ENCODE measurements around the gene POLR3G. TPM values are rescaled to one million over a fixed set of nuclear protein-coding genes. Genes with fewer than 3 reads are reported as not detected.

POLR3G gene
- total and polyA plus RNA-seq, 12 donors, result 0.30 to 2.4 (median 0.93) TPM; not detected in 2

DNA sequence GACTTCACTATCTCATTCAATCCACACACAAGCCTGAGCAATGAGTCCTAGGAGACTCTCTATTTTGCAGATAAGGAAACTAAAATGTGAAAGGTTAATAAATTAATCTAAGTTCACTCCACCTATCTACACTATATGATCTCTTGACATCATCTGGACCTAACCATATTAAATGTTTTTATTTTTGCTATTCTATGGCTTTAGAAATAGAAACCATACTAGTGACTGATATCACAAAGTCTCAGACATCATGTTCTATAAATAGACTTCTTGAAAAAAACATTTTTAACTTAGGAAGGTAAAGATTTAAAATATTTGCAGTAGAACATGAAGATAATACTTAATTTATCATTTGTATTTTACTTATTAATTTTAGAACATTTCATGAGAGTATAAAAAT is 74.6 kb downstream of the POLR3G start:
- H3K9me3 ChIP-seq (replicated peaks in 1 of 3), result no peaks in the 10 kb centered on the region
- no peaks in the 10 kb centered on the region for H3K4me1 ChIP-seq (replicated peaks in 1 of 2)
- H3K27me3 ChIP-seq, result peaks cover 4% of the 10 kb centered on the region
- DNase-seq, result no peak
- intact Hi-C loops (cut with DNase I), result no loop called here
- TF ChIP-seq POLR2A (IDR thresholded peaks at IDR 0.05), result no peak
- TF ChIP-seq, protein P1, sequence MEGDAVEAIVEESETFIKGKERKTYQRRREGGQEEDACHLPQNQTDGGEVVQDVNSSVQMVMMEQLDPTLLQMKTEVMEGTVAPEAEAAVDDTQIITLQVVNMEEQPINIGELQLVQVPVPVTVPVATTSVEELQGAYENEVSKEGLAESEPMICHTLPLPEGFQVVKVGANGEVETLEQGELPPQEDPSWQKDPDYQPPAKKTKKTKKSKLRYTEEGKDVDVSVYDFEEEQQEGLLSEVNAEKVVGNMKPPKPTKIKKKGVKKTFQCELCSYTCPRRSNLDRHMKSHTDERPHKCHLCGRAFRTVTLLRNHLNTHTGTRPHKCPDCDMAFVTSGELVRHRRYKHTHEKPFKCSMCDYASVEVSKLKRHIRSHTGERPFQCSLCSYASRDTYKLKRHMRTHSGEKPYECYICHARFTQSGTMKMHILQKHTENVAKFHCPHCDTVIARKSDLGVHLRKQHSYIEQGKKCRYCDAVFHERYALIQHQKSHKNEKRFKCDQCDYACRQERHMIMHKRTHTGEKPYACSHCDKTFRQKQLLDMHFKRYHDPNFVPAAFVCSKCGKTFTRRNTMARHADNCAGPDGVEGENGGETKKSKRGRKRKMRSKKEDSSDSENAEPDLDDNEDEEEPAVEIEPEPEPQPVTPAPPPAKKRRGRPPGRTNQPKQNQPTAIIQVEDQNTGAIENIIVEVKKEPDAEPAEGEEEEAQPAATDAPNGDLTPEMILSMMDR (IDR thresholded peaks at IDR 0.05), result no peak
- no peak overlapping the region for H3K27ac ChIP-seq
- no peak overlapping the region for H3K4me3 ChIP-seq
- no peaks in the 10 kb centered on the region for H3K36me3 ChIP-seq (replicated peaks in 1 of 2)

DNA sequence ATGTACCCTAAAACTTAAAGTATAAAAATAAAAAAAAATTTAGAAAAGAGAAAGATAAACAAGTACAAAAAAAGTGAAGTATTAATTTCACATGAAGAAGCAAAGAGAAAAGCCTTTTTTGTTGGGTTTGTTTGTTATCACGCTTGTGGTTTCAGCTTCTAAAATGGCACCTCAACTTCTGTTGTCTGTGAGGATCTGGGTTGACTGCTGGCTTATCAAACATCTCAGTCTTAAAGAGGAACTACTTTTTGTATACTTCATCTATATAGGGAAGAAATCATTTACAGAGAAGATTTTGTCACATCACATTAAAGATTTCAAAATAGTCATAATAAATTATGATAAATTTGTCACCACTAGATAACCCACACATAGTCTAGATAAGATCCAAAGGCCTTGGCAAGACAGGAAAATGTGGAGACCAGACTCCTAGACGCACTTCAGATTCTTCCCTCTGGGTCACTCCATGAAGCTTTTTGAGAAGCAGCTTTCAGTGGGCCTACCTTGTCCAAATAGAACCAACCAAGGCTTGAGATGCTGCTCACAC is 75.1 kb downstream of the POLR3G start:
- no peaks in the 10 kb centered on the region for H3K9me3 ChIP-seq (replicated peaks in 1 of 3)
- no peak overlapping the region for H3K27ac ChIP-seq
- intact Hi-C loops (cut with DNase I), result no loop called here
- no peak for TF ChIP-seq POLR2A (IDR thresholded peaks at IDR 0.05)
- TF ChIP-seq, protein P1 (IDR thresholded peaks at IDR 0.05), result no peak
- no peak for DNase-seq
- no peak overlapping the region for H3K4me3 ChIP-seq
- H3K4me1 ChIP-seq (replicated peaks in 1 of 2), result no peaks in the 10 kb centered on the region
- no peaks in the 10 kb centered on the region for H3K36me3 ChIP-seq (replicated peaks in 1 of 2)
- 53 to 59% (median 55%) methylated on average over 2 of the region's 2 CpGs for WGBS, 4 donors
- peaks cover 4% of the 10 kb centered on the region for H3K27me3 ChIP-seq

DNA sequence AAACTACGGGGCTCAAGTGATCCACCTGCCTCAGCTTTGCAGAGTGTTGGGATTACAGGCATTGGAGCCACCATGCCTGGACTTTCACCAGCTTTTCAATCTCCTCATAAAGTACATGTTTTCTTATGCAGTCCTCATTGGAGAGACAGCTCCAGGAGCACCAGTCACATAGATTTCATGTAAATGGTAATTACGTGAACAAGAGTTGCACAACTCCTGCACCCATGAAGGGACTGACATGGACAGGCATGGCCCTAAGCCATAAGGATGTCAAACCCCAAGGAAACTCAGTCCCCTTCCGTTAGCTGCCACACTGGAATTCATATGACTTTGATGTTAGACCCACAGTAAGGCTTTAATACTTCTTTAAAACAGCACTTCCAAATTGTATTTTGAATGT is 76.3 kb downstream of the POLR3G start:
- no peak for DNase-seq
- Histone ChIP-seq H3K36me3 (replicated peaks in 1 of 2) (no peaks in the 10 kb centered on the region), H3K4me3 (no peak overlapping the region), H3K27ac (no peak overlapping the region), H3K27me3 (peaks cover 4% of the 10 kb centered on the region), H3K4me1 (replicated peaks in 1 of 2) (no peaks in the 10 kb centered on the region), H3K9me3 (replicated peaks in 1 of 3) (no peaks in the 10 kb centered on the region)
- intact Hi-C loops (cut with DNase I), result no loop called here
- TF ChIP-seq, protein P1 (IDR thresholded peaks at IDR 0.05), result no peak
- no peak for TF ChIP-seq POLR2A (IDR thresholded peaks at IDR 0.05)
- WGBS, 4 donors, result 63 to 76% (median 74%) methylated on average over 3 of the region's 3 CpGs

DNA sequence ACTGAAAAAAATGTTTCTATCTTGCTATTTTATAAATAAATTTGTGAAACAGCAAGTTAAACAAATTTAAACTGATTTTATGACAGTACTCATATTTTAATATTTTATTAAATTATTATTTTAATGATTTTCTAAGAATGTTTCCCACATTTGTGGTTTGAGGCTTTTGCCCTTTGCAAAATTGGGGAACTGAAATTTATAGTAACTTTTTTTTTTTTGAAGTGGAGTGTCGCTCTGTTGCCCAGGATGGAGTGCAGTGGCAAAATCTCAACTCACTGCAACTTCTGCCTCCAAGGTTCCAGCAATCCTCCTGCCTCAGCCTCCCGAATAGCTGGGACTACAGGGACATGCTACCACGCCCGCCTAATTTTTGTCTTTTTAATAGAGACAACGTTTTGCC is 76.7 kb downstream of the POLR3G start:
- Histone ChIP-seq H3K9me3 (replicated peaks in 1 of 3) (no peaks in the 10 kb centered on the region), H3K27ac (no peak overlapping the region), H3K4me1 (replicated peaks in 1 of 2) (no peaks in the 10 kb centered on the region), H3K27me3 (peaks cover 5% of the 10 kb centered on the region), H3K36me3 (replicated peaks in 1 of 2) (no peaks in the 10 kb centered on the region), H3K4me3 (no peak overlapping the region)
- WGBS, 4 donors, result 53 to 80% (median 72%) methylated on average over 5 of the region's 5 CpGs
- intact Hi-C loops (cut with DNase I), result no loop called here
- TF ChIP-seq, protein P1 (IDR thresholded peaks at IDR 0.05), result no peak
- no peak for TF ChIP-seq POLR2A (IDR thresholded peaks at IDR 0.05)
- DNase-seq, result no peak
